HepG2 (cell line): ENCODE data around the gene UBAC2. TPM values are rescaled to one million over a fixed set of nuclear protein-coding genes. Genes with fewer than 3 reads are reported as not detected.

Source experiments
- GABPA ChIP-seq, 2 experiments: IDR thresholded peaks; 2 replicates each; pipeline ENCODE4 v1.6.1; 2011 to 2016; ENCODE audit warnings: low read depth in 2 of 2, low read length in 1 of 2, missing biosample characterization in 1 of 2, missing genetic modification characterization in 1 of 2
- HNF1B ChIP-seq: sonication (generic); formaldehyde crosslinking; IDR thresholded peaks from 2 replicates; pipeline ENCODE4 v1.5.1; 2020; ENCODE audit warnings: mild to moderate bottlenecking, moderate library complexity, missing genetic modification reagents
- HNRNPL ChIP-seq: fragments of 200-400 bp; formaldehyde crosslinking; IDR thresholded peaks from 2 replicates; pipeline ENCODE4 v1.6.1; 2017; ENCODE audit warnings: mild to moderate bottlenecking, low read depth, low read length
- HOXA3 ChIP-seq: sonication (generic); formaldehyde crosslinking; IDR thresholded peaks from 2 replicates; pipeline ENCODE4 v1.5.0; 2020; ENCODE audit warnings: missing genetic modification reagents
- MEF2D ChIP-seq: sonication (generic); formaldehyde crosslinking; IDR thresholded peaks from 2 replicates; pipeline ENCODE4 v1.5.1; 2020; ENCODE audit warnings: mild to moderate bottlenecking, missing genetic modification reagents
- NAIF1 ChIP-seq: sonication (generic); formaldehyde crosslinking; IDR thresholded peaks from 2 replicates; pipeline ENCODE4 v1.5.0; 2020; ENCODE audit warnings: mild to moderate bottlenecking, missing genetic modification reagents, borderline replicate concordance
- RORA ChIP-seq: sonication (generic); formaldehyde crosslinking; IDR thresholded peaks from 2 replicates; pipeline ENCODE4 v1.5.0; 2020; ENCODE audit warnings: mild to moderate bottlenecking, missing genetic modification reagents, moderate library complexity
- SALL1 ChIP-seq: sonication (generic); formaldehyde crosslinking; IDR thresholded peaks from 2 replicates; pipeline ENCODE4 v1.8.0; 2022; ENCODE audit warnings: mild to moderate bottlenecking, missing genetic modification reagents
- SALL2 ChIP-seq: sonication (generic); formaldehyde crosslinking; IDR thresholded peaks from 2 replicates; pipeline ENCODE4 v1.8.1; 2023; ENCODE audit warnings: mild to moderate bottlenecking, missing genetic modification reagents, inconsistent platforms
- TOE1 ChIP-seq: sonication (generic); formaldehyde crosslinking; IDR thresholded peaks from 2 replicates; pipeline ENCODE4 v1.4.0; 2020; ENCODE audit warnings: mild to moderate bottlenecking, missing genetic modification reagents
- TRAFD1 ChIP-seq: sonication (generic); formaldehyde crosslinking; IDR thresholded peaks from 2 replicates; pipeline ENCODE4 v1.5.1; 2020; ENCODE audit warnings: missing genetic modification reagents, mild to moderate bottlenecking, borderline replicate concordance
- ZGPAT ChIP-seq: IDR thresholded peaks from 2 replicates; pipeline ENCODE4 v1.6.1; 2016; ENCODE audit warnings: mild to moderate bottlenecking
- ZMYM3 ChIP-seq: sonication (generic); formaldehyde crosslinking; IDR thresholded peaks from 2 replicates; pipeline ENCODE4 v1.5.1; 2020; ENCODE audit warnings: mild to moderate bottlenecking, missing genetic modification reagents
- ZNF562 ChIP-seq: sonication (generic); formaldehyde crosslinking; IDR thresholded peaks from 2 replicates; pipeline ENCODE4 v1.8.0; 2022; ENCODE audit warnings: missing genetic modification reagents, borderline replicate concordance
- ZNF605 ChIP-seq: sonication (generic); formaldehyde crosslinking; IDR thresholded peaks from 2 replicates; pipeline ENCODE4 v1.8.0; 2022; ENCODE audit warnings: mild to moderate bottlenecking, missing genetic modification reagents
- ZSCAN12 ChIP-seq: sonication (generic); formaldehyde crosslinking; IDR thresholded peaks from 2 replicates; pipeline ENCODE4 v1.9.0; 2021; ENCODE audit warnings: mild to moderate bottlenecking, missing genetic modification reagents
- polyA plus RNA-seq, 8 experiments: library from polyadenylated mRNA; depleted of rRNA in 3 of 8; stranded (reverse) in 7 of 8; unstranded in 1 of 8; fragments of >200 nt; fragmentation: Illumina TruSeq in 4 of 8; extraction: Trizol in 4 of 8; gene quantifications; 2 replicates each; pipeline versions ENCODE4 v1.2.1 to v1.2.3, GENCODE V29; 2011 to 2016; ENCODE audit warnings: low read depth in 4 of 8, missing spikeins in 1 of 8, mixed read lengths in 1 of 8; ENCODE audit not compliant: insufficient read depth in 1 of 8
- total RNA-seq, 5 experiments: library from RNA; depleted of rRNA; stranded (reverse); fragments of >200 nt; fragmentation: Illumina TruSeq; extraction: Trizol; gene quantifications; 2 replicates each; pipeline ENCODE4 v1.2.3, GENCODE V29; 2016; ENCODE audit warnings: low read depth in 1 of 5
- TF ChIP-seq, protein P1 (sequence below): sonication (generic); formaldehyde crosslinking; IDR thresholded peaks from 2 replicates; pipeline ENCODE4 v1.5.0; 2020; ENCODE audit warnings: missing genetic modification reagents
- TF ChIP-seq, protein P2 (sequence below): sonication (generic); formaldehyde crosslinking; IDR thresholded peaks from 2 replicates; pipeline ENCODE4 v1.4.0; 2020; ENCODE audit warnings: low read depth, mild to moderate bottlenecking, missing genetic modification reagents
- TF ChIP-seq, protein P3 (sequence below): sonication (generic); formaldehyde crosslinking; IDR thresholded peaks from 2 replicates; pipeline ENCODE4 v1.8.0; 2022; ENCODE audit warnings: missing genetic modification reagents, mild to moderate bottlenecking, moderate library complexity, borderline replicate concordance

UBAC2 gene
- total and polyA plus RNA-seq, 2 of the 13 experiments (the other 11 are each of a cell fraction or from before 2014, with no cell fraction given): 61.3 to 80.8 TPM

DNA sequence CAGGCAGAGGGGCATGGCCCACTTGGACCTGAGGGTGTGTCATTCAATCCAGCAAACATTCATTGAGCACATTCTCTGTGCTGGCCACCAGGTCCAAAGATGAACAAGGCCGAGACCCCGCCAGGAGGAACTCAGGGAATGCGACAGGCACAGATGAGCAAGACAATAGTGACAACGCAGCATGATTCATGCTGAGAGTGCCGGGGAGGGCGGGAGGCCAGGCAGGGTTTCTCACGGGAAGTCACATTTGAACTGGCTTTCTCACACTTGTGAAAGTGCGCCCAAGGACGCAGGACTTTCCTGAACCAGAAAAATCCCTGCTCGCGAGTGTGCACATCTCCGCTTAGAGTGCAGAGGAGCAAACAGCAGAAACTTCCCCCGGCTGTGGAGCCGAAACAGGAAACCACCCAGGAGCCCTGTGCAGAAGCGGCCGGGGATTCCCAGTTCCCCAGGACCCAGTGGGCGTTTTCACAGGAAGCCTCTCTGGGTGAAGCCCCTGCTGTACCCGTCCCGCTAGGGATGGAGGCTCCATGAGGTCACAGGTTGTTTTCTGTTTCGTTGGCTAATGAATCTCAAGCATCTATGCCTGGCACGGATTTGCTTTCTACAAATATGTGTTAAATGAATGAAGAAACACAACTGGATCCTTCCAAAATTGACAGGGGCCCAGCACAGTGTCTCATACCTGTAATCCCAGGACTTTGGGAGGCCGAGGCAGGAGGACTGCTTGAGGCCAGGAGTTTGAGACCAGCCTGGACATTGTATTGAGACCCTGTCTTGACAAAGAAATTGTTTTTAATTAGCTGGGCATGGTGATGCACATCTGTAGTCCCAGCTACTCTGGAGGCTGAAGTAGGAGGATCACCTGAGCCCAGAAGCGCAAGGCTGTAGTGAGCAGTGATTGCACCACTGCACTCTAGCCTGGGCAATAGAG is 232.2 kb downstream of the UBAC2 start (continued):
- no peak for TF ChIP-seq TRAFD1 (CRISPR knock-in tag)
- TF ChIP-seq, protein P1, sequence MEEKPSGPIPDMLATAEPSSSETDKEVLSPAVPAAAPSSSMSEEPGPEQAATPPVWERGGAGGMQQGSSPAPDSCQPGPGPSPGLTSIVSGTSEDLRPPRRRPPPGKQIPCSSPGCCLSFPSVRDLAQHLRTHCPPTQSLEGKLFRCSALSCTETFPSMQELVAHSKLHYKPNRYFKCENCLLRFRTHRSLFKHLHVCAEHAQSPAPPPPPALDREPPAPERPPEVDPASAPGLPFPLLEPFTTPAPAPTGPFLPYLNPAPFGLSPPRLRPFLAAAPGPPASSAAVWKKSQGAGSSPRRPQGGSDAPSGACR (CRISPR knock-in tag): no peak
- TF ChIP-seq GABPA (IDR thresholded peaks at IDR 0.05; ENCODE audit: low read depth, low read length): no peak
- peak; percentile 31; the same call in 1 of the 2 replicates for TF ChIP-seq GABPA (CRISPR knock-in tag; IDR thresholded peaks at IDR 0.05; ENCODE audit: low read depth)
- no peak for TF ChIP-seq ZMYM3 (CRISPR knock-in tag)
- peak; percentile 66; the same call in 1 of the 2 replicates for TF ChIP-seq ZNF605 (CRISPR knock-in tag)
- TF ChIP-seq, protein P2, sequence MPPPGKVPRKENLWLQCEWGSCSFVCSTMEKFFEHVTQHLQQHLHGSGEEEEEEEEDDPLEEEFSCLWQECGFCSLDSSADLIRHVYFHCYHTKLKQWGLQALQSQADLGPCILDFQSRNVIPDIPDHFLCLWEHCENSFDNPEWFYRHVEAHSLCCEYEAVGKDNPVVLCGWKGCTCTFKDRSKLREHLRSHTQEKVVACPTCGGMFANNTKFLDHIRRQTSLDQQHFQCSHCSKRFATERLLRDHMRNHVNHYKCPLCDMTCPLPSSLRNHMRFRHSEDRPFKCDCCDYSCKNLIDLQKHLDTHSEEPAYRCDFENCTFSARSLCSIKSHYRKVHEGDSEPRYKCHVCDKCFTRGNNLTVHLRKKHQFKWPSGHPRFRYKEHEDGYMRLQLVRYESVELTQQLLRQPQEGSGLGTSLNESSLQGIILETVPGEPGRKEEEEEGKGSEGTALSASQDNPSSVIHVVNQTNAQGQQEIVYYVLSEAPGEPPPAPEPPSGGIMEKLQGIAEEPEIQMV (CRISPR knock-in tag): no peak
- TF ChIP-seq HNRNPL: no peak
- TF ChIP-seq SALL2 (CRISPR knock-in tag): no peak
- TF ChIP-seq, protein P3, sequence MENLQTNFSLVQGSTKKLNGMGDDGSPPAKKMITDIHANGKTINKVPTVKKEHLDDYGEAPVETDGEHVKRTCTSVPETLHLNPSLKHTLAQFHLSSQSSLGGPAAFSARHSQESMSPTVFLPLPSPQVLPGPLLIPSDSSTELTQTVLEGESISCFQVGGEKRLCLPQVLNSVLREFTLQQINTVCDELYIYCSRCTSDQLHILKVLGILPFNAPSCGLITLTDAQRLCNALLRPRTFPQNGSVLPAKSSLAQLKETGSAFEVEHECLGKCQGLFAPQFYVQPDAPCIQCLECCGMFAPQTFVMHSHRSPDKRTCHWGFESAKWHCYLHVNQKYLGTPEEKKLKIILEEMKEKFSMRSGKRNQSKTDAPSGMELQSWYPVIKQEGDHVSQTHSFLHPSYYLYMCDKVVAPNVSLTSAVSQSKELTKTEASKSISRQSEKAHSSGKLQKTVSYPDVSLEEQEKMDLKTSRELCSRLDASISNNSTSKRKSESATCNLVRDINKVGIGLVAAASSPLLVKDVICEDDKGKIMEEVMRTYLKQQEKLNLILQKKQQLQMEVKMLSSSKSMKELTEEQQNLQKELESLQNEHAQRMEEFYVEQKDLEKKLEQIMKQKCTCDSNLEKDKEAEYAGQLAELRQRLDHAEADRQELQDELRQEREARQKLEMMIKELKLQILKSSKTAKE: no peak
- TF ChIP-seq ZNF562: no peak
- no peak for TF ChIP-seq RORA (CRISPR knock-in tag)
- TF ChIP-seq ZSCAN12 (CRISPR knock-in tag): no peak
- TF ChIP-seq NAIF1 (CRISPR knock-in tag): no peak
- TF ChIP-seq ZGPAT: no peak
- TF ChIP-seq TOE1 (CRISPR knock-in tag): no peak
- peak; percentile 23; the same call in 1 of the 2 replicates for TF ChIP-seq HOXA3
- TF ChIP-seq MEF2D (CRISPR knock-in tag): no peak
- TF ChIP-seq HNF1B (CRISPR knock-in tag): peak; percentile 36; the same call in 1 of the 2 replicates
- peak; percentile 35; the same call in 1 of the 2 replicates for TF ChIP-seq SALL1
